ENCODE results near the gene DAB2IP. TPM values are rescaled to one million over a fixed set of nuclear protein-coding genes. Genes with fewer than 3 reads are reported as not detected.

The DAB2IP gene
- total and polyA plus RNA-seq, 2 of the 4 experiments (the other 2 are of a cell fraction): 5.6 to 17.2 TPM

DNA sequence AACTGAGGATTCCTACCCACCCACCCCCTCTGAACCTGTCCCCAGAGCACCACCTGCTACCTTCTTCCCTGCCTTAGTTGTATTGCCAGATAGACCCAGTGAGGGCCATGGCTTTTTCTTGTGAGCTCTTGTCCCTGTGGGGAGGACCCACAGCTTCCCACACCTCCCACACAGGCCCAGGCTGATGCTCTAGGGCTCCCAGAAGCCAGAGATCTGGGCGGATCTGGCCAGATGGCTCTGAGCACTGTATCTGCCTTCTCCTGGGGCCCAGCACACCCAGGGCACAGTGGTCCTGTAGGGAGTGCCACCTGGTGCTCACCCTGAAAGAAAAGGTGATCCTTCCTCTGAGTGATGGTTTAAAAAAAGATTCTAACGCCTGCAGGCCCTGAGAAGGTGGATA, 131.7 kb downstream of the DAB2IP start:
- 80% methylated on average over 1 of the region's 2 CpGs; no CpG with 5 or more reads in 1 of the 2 experiments for WGBS, 2 experiments (ENCODE audit: extremely low coverage in 2 of 2, insufficient read length in 1 of 2)
- H4K91ac ChIP-seq (ENCODE audit: insufficient read depth, low read depth, low read length): no peak overlapping the region
- ChIA-PET CTCF (no interaction called here), POLR2A (ENCODE audit: unreplicated experiment) (no interaction called here)
- no peaks in the 10 kb centered on the region for H3K9me1 ChIP-seq (ENCODE audit: insufficient read depth, low read length)
- no peaks in the 10 kb centered on the region; the same call in 1 of the 2 replicates for H3K4me1 ChIP-seq (ENCODE audit: control insufficient read depth, insufficient read depth, low read length)
- H3K36me3 ChIP-seq (ENCODE audit: control insufficient read depth, insufficient read depth, low read length): peaks cover 47% of the 10 kb centered on the region
- H3K27ac ChIP-seq (ENCODE audit: insufficient read depth, low read length): no peak overlapping the region
- intact Hi-C loops (cut with micrococcal nuclease): no loop called here
- no peak overlapping the region for H2AK5ac ChIP-seq (ENCODE audit: low read depth, low read length)
- no peak overlapping the region for H3K4me2 ChIP-seq (ENCODE audit: low read depth, low read length)
- DNase-seq (no peak), ATAC-seq (ENCODE audit: low read depth) (no peak)
- TF ChIP-seq SMC3 (IDR thresholded peaks at IDR 0.05; ENCODE audit: low read depth, low read length): no peak
- TF ChIP-seq POLR2A (IDR thresholded peaks at IDR 0.05; ENCODE audit: low read depth, low read length): no peak
- no peak for TF ChIP-seq FOS (IDR thresholded peaks at IDR 0.05; ENCODE audit: low read depth, low read length)
- no peak for TF ChIP-seq MAZ (IDR thresholded peaks at IDR 0.05; ENCODE audit: borderline replicate concordance, low read depth, low read length)
- TF ChIP-seq, protein P1, sequence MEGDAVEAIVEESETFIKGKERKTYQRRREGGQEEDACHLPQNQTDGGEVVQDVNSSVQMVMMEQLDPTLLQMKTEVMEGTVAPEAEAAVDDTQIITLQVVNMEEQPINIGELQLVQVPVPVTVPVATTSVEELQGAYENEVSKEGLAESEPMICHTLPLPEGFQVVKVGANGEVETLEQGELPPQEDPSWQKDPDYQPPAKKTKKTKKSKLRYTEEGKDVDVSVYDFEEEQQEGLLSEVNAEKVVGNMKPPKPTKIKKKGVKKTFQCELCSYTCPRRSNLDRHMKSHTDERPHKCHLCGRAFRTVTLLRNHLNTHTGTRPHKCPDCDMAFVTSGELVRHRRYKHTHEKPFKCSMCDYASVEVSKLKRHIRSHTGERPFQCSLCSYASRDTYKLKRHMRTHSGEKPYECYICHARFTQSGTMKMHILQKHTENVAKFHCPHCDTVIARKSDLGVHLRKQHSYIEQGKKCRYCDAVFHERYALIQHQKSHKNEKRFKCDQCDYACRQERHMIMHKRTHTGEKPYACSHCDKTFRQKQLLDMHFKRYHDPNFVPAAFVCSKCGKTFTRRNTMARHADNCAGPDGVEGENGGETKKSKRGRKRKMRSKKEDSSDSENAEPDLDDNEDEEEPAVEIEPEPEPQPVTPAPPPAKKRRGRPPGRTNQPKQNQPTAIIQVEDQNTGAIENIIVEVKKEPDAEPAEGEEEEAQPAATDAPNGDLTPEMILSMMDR (conservative IDR thresholded peaks at IDR 0.05; ENCODE audit: low read depth, low read length): no peak
- in situ Hi-C loops (cut with MboI; ENCODE audit: low sequenced_read_pairs): no loop called here
- no peak overlapping the region for H2BK15ac ChIP-seq (ENCODE audit: low read depth, low read length)
- H3K9me3 ChIP-seq (ENCODE audit: control insufficient read depth, insufficient read depth, low read length): no peaks in the 10 kb centered on the region
- no peak overlapping the region for H2BK20ac ChIP-seq (ENCODE audit: low read depth, low read length)
- H2AFZ ChIP-seq (replicated peaks; ENCODE audit: low read length, poor library complexity): no peak overlapping the region
- H3K56ac ChIP-seq (ENCODE audit: extremely low read depth, insufficient read depth, low read length): no peak overlapping the region
- no peak overlapping the region for H2BK120ac ChIP-seq (ENCODE audit: low read depth, low read length)
- no TSS peak for BruUV-seq (replicated peaks)
- no peak overlapping the region for H2AK9ac ChIP-seq (replicated peaks; ENCODE audit: low read depth, low read length, poor library complexity)
- H4K20me1 ChIP-seq (ENCODE audit: insufficient read depth, low read length): no peaks in the 10 kb centered on the region
- H3K79me1 ChIP-seq (ENCODE audit: low read depth in 1 of 2, low read length in 2 of 2): peaks cover 0 to 7% of the 10 kb centered on the region in 2 experiments; a peak in 1 of 4 replicates
- no peak overlapping the region for H3K4me3 ChIP-seq (ENCODE audit: insufficient read depth, low read depth, low read length)
- H3K18ac ChIP-seq (ENCODE audit: low read depth, low read length): no peak overlapping the region
- dilution Hi-C loops (cut with HindIII; ENCODE audit: low sequenced_read_pairs, unreplicated experiment): no loop called here
- H3K4ac ChIP-seq (ENCODE audit: low read depth, low read length): no peak overlapping the region
- no peak overlapping the region for H3K23ac ChIP-seq (ENCODE audit: low read depth, low read length)
- H2BK5ac ChIP-seq (ENCODE audit: low read depth, low read length, poor library complexity, severe bottlenecking): no peak overlapping the region
- no peak overlapping the region for H3K14ac ChIP-seq (replicated peaks; ENCODE audit: low read depth, low read length)
- H4K5ac ChIP-seq (ENCODE audit: low read depth, low read length): no peak overlapping the region
- no peak overlapping the region for H3K9ac ChIP-seq (ENCODE audit: low read depth, low read length)
- no peaks in the 10 kb centered on the region for H3K27me3 ChIP-seq (ENCODE audit: control insufficient read depth, insufficient read depth, low read length)
- no peak overlapping the region for H4K8ac ChIP-seq (ENCODE audit: low read depth in 2 of 2, low read length in 2 of 2)
